ENCODE results near the gene GLS2. TPM values are rescaled to one million over a fixed set of nuclear protein-coding genes. Genes with fewer than 3 reads are reported as not detected.

Gene GLS2
- total and polyA plus RNA-seq, 9 of the 15 experiments (the other 6 are each of a cell fraction or from before 2014, with no cell fraction given): 0.11 TPM; not detected in 8

DNA sequence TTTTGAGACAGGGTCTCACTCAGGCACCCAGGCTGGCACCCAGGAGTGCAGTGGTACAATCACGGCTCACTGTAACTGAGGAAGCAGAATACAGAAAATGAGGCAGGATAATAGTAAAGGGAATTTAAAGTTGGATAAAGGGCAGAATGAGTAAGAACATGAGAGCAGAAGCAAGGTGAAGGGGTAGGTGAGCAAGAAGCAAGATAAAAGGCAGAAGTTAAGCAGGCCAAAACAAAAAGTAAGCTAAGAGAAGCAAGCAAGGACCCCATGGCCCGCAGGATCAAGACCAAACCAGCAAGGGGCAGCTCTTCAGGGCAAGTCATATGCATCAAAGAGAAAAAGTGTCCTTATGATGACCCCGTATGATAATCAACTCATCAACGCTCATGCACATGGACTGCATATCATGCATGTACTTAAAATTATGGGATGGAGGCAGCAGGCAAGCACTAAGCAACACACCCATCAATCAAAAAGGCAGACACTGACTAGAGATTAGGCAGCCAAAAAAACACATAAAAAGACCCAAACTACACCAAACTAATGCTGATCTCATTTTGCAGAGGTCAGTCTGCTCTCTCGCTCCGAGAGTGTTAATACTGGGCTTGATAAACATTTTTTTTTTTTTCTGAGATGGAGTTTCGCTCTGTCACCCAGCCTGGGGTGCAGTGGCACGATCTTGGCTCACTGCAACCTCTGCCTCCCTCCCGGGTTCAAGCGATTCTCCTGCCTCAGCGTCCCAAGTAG, 50.4 kb downstream of the GLS2 start (continued):
- no peak for TF ChIP-seq GTF2E2 (tag; IDR thresholded peaks at IDR 0.05)
- TF ChIP-seq ZNF174 (CRISPR knock-in tag; IDR thresholded peaks at IDR 0.05): no peak
- TF ChIP-seq, protein P1, sequence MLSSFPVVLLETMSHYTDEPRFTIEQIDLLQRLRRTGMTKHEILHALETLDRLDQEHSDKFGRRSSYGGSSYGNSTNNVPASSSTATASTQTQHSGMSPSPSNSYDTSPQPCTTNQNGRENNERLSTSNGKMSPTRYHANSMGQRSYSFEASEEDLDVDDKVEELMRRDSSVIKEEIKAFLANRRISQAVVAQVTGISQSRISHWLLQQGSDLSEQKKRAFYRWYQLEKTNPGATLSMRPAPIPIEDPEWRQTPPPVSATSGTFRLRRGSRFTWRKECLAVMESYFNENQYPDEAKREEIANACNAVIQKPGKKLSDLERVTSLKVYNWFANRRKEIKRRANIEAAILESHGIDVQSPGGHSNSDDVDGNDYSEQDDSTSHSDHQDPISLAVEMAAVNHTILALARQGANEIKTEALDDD (IDR thresholded peaks at IDR 0.05): peak; percentile 96
- TF ChIP-seq, protein P2, sequence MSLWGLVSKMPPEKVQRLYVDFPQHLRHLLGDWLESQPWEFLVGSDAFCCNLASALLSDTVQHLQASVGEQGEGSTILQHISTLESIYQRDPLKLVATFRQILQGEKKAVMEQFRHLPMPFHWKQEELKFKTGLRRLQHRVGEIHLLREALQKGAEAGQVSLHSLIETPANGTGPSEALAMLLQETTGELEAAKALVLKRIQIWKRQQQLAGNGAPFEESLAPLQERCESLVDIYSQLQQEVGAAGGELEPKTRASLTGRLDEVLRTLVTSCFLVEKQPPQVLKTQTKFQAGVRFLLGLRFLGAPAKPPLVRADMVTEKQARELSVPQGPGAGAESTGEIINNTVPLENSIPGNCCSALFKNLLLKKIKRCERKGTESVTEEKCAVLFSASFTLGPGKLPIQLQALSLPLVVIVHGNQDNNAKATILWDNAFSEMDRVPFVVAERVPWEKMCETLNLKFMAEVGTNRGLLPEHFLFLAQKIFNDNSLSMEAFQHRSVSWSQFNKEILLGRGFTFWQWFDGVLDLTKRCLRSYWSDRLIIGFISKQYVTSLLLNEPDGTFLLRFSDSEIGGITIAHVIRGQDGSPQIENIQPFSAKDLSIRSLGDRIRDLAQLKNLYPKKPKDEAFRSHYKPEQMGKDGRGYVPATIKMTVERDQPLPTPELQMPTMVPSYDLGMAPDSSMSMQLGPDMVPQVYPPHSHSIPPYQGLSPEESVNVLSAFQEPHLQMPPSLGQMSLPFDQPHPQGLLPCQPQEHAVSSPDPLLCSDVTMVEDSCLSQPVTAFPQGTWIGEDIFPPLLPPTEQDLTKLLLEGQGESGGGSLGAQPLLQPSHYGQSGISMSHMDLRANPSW (CRISPR knock-in tag; IDR thresholded peaks at IDR 0.05): no peak
- TF ChIP-seq, protein P3, sequence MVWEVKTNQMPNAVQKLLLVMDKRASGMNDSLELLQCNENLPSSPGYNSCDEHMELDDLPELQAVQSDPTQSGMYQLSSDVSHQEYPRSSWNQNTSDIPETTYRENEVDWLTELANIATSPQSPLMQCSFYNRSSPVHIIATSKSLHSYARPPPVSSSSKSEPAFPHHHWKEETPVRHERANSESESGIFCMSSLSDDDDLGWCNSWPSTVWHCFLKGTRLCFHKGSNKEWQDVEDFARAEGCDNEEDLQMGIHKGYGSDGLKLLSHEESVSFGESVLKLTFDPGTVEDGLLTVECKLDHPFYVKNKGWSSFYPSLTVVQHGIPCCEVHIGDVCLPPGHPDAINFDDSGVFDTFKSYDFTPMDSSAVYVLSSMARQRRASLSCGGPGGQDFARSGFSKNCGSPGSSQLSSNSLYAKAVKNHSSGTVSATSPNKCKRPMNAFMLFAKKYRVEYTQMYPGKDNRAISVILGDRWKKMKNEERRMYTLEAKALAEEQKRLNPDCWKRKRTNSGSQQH (CRISPR knock-in tag; IDR thresholded peaks at IDR 0.05): no peak; the same call in 1 of the 2 replicates
- TF ChIP-seq, protein P4, sequence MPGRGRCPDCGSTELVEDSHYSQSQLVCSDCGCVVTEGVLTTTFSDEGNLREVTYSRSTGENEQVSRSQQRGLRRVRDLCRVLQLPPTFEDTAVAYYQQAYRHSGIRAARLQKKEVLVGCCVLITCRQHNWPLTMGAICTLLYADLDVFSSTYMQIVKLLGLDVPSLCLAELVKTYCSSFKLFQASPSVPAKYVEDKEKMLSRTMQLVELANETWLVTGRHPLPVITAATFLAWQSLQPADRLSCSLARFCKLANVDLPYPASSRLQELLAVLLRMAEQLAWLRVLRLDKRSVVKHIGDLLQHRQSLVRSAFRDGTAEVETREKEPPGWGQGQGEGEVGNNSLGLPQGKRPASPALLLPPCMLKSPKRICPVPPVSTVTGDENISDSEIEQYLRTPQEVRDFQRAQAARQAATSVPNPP (IDR thresholded peaks at IDR 0.05; ENCODE audit: borderline replicate concordance, insufficient read depth, insufficient read length): no peak
- peak; percentile 79 for TF ChIP-seq EP300 (IDR thresholded peaks at IDR 0.05; ENCODE audit: low read length)
- TF ChIP-seq, protein P5, sequence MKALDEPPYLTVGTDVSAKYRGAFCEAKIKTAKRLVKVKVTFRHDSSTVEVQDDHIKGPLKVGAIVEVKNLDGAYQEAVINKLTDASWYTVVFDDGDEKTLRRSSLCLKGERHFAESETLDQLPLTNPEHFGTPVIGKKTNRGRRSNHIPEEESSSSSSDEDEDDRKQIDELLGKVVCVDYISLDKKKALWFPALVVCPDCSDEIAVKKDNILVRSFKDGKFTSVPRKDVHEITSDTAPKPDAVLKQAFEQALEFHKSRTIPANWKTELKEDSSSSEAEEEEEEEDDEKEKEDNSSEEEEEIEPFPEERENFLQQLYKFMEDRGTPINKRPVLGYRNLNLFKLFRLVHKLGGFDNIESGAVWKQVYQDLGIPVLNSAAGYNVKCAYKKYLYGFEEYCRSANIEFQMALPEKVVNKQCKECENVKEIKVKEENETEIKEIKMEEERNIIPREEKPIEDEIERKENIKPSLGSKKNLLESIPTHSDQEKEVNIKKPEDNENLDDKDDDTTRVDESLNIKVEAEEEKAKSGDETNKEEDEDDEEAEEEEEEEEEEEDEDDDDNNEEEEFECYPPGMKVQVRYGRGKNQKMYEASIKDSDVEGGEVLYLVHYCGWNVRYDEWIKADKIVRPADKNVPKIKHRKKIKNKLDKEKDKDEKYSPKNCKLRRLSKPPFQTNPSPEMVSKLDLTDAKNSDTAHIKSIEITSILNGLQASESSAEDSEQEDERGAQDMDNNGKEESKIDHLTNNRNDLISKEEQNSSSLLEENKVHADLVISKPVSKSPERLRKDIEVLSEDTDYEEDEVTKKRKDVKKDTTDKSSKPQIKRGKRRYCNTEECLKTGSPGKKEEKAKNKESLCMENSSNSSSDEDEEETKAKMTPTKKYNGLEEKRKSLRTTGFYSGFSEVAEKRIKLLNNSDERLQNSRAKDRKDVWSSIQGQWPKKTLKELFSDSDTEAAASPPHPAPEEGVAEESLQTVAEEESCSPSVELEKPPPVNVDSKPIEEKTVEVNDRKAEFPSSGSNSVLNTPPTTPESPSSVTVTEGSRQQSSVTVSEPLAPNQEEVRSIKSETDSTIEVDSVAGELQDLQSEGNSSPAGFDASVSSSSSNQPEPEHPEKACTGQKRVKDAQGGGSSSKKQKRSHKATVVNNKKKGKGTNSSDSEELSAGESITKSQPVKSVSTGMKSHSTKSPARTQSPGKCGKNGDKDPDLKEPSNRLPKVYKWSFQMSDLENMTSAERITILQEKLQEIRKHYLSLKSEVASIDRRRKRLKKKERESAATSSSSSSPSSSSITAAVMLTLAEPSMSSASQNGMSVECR (CRISPR knock-in tag; IDR thresholded peaks at IDR 0.05): no peak
- TF ChIP-seq SMAD4 (CRISPR knock-in tag; conservative IDR thresholded peaks at IDR 0.05): peak; percentile 38
- TF ChIP-seq PHB (CRISPR knock-in tag; IDR thresholded peaks at IDR 0.05): no peak
- no peak for TF ChIP-seq SMAD2 (IDR thresholded peaks at IDR 0.05; ENCODE audit: low read depth, low read length)
- TF ChIP-seq FOXK2 (conservative IDR thresholded peaks at IDR 0.05 in 1 of 2, IDR thresholded peaks at IDR 0.05 in 1 of 2; ENCODE audit: low read depth in 2 of 2): peak; percentile 64 to 72
- TF ChIP-seq MYBL2 (IDR thresholded peaks at IDR 0.05; ENCODE audit: low read depth): no peak
- TF ChIP-seq MYBL2 (CRISPR knock-in tag; IDR thresholded peaks at IDR 0.05; ENCODE audit: borderline replicate concordance): no peak
- TF ChIP-seq RFX5 (IDR thresholded peaks at IDR 0.05; ENCODE audit: low read depth, low read length): no peak
- TF ChIP-seq POLR3G (IDR thresholded peaks at IDR 0.05; ENCODE audit: extremely low read depth, insufficient read length, insufficient replicate concordance): no peak
- no peak for TF ChIP-seq ZNF764 (CRISPR knock-in tag; IDR thresholded peaks at IDR 0.05; ENCODE audit: low read depth)

All from K562 (cell line).